OCI-LY3 (cell line): Measurements from ENCODE around the gene SEMA6A.

ENCODE experiments used
- H2AFZ ChIP-seq: fragments of 200-600, 300-600 bp; shearing (Covaris generic); 2 replicates; pipeline ENCODE4 v1.6.0; 2014; ENCODE audit warnings: antibody characterized with exemption, low read depth, low read length
- H3K27ac ChIP-seq: fragments of 200-600, 300-600 bp; sonication (generic); 2 replicates; pipeline ENCODE4 v1.5.1; 2014; ENCODE audit warnings: mild to moderate bottlenecking, low read length, moderate library complexity, mixed read lengths
- H3K27me3 ChIP-seq: fragments of 200-600, 300-600 bp; sonication (generic); 2 replicates; pipeline ENCODE4 v1.6.1; 2014; ENCODE audit warnings: low read depth, low read length, mixed read lengths
- H3K36me3 ChIP-seq: fragments of 200-600, 300-600 bp; sonication (generic); replicated peaks from 2 replicates; pipeline ENCODE3; 2014; ENCODE audit warnings: low read depth, low read length, mixed read lengths
- H3K4me1 ChIP-seq: fragments of 300-600, 200-600 bp; sonication (generic); 2 replicates; pipeline ENCODE4 v1.6.1; 2014; ENCODE audit warnings: low read length, mixed read lengths
- H3K4me2 ChIP-seq: fragments of 200-600, 300-600 bp; sonication (generic); 2 replicates; pipeline ENCODE4 v1.6.1; 2014; ENCODE audit warnings: low read length, mixed read lengths
- H3K4me3 ChIP-seq: fragments of 300-600, 200-600 bp; sonication (generic); 2 replicates; pipeline ENCODE4 v1.5.1; 2014; ENCODE audit warnings: antibody characterized with exemption, mild to moderate bottlenecking, low read length, moderate library complexity
- H3K79me2 ChIP-seq: fragments of 300-600, 200-600 bp; shearing (Covaris generic); 2 replicates; pipeline ENCODE4 v1.6.1; 2014; ENCODE audit warnings: mild to moderate bottlenecking, low read length, mixed read lengths
- H3K9ac ChIP-seq: fragments of 300-600, 200-600 bp; shearing (Covaris generic); 2 replicates; pipeline ENCODE4 v1.6.0; 2014; ENCODE audit warnings: mild to moderate bottlenecking, low read length, moderate library complexity
- H3K9me3 ChIP-seq: fragments of 200-600, 300-600 bp; shearing (Covaris generic); 2 replicates; pipeline ENCODE4 v1.6.1; 2014; ENCODE audit warnings: low read length, mixed read lengths; ENCODE audit not compliant: insufficient read depth
- H4K20me1 ChIP-seq: fragments of 200-600, 300-600 bp; sonication (generic); 2 replicates; pipeline ENCODE4 v1.6.1; 2016; ENCODE audit warnings: low read length, mixed read lengths; ENCODE audit not compliant: insufficient read depth
- EZH2phosphoT487 ChIP-seq: fragments of 200-600 bp; shearing (Covaris generic); IDR thresholded peaks from 2 replicates; pipeline ENCODE4 v1.6.1; 2018; ENCODE audit warnings: antibody characterized with exemption, mixed run types, low read depth
- TF ChIP-seq, protein P1 (sequence below): fragments of 200-600, 300-600 bp; sonication (generic); IDR thresholded peaks from 2 replicates; pipeline ENCODE4 v1.5.1; 2014; ENCODE audit warnings: antibody characterized with exemption, low read length, low read depth

SEMA6A gene

DNA sequence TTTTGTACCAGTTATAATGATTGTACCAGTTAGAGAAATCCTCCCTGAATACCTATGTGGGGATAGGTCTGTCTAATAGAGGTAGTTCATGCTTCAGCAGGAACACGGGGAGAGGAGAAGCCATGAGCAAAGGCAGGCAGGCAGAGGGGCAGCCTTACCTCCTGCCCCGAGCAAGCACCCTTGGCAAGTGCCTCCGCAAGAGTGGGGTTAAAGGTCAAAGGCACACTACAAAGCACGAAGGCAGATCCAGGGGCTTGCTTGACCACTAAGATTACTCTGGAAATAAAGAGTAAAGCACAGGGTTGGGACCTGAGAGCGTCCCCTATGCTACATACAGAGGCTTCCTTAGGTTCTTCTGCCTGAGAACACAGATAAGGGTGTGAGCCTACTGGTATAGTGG, 100.9 kb downstream of the SEMA6A start:
- Histone ChIP-seq H3K36me3 (peaks cover 19% of the 10 kb centered on the region), H2AFZ (no peak overlapping the region), H3K79me2 (no peaks in the 10 kb centered on the region), H3K27ac (no peak overlapping the region), H3K9me3 (peaks cover 8% of the 10 kb centered on the region; the same call in 1 of the 2 replicates), H4K20me1 (no peaks in the 10 kb centered on the region), H3K27me3 (no peaks in the 10 kb centered on the region), H3K4me3 (no peak overlapping the region), H3K9ac (no peak overlapping the region), H3K4me2 (no peak overlapping the region), H3K4me1 (peaks cover 16% of the 10 kb centered on the region)
- TF ChIP-seq EZH2phosphoT487: no peak
- TF ChIP-seq, protein P1, sequence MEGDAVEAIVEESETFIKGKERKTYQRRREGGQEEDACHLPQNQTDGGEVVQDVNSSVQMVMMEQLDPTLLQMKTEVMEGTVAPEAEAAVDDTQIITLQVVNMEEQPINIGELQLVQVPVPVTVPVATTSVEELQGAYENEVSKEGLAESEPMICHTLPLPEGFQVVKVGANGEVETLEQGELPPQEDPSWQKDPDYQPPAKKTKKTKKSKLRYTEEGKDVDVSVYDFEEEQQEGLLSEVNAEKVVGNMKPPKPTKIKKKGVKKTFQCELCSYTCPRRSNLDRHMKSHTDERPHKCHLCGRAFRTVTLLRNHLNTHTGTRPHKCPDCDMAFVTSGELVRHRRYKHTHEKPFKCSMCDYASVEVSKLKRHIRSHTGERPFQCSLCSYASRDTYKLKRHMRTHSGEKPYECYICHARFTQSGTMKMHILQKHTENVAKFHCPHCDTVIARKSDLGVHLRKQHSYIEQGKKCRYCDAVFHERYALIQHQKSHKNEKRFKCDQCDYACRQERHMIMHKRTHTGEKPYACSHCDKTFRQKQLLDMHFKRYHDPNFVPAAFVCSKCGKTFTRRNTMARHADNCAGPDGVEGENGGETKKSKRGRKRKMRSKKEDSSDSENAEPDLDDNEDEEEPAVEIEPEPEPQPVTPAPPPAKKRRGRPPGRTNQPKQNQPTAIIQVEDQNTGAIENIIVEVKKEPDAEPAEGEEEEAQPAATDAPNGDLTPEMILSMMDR: no peak

DNA sequence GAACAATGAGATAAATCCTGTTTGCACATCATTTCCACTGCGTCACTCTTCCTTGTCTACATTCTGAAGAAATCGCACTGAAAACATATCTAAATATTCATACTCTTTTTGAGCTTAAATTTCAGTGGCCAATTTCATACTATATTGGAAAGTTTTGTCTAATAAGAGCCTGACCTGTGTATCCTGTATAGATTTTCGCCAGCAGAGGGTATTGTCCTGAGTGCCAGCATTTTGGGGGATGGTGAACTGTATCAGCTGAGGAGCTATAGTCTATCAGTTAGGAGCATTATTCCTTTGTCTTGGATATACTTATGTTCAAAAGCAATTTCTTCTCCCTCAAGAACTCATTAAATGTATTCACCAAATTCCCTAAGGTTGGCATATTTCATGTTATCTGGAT, 102.3 kb downstream of the SEMA6A start:
- peaks cover 16% of the 10 kb centered on the region for H3K4me1 ChIP-seq
- H3K27ac ChIP-seq: no peak overlapping the region
- H3K4me2 ChIP-seq: no peak overlapping the region
- 0 out of 2 replicates have a peak, but pooled peaks cover 8% of the 10 kb centered on the region for H3K9me3 ChIP-seq
- TF ChIP-seq, protein P1: no peak
- TF ChIP-seq EZH2phosphoT487: no peak
- H4K20me1 ChIP-seq: no peaks in the 10 kb centered on the region
- no peak overlapping the region for H3K9ac ChIP-seq
- no peak overlapping the region for H3K4me3 ChIP-seq
- H3K36me3 ChIP-seq: peaks cover 11% of the 10 kb centered on the region
- H2AFZ ChIP-seq: no peak overlapping the region
- no peaks in the 10 kb centered on the region for H3K79me2 ChIP-seq
- no peaks in the 10 kb centered on the region for H3K27me3 ChIP-seq

GRCh38 chr5:116469631-116470030, 105.0 kb downstream of the SEMA6A start:
- Histone ChIP-seq H3K4me1 (no peaks in the 10 kb centered on the region), H3K4me2 (no peak overlapping the region), H4K20me1 (no peaks in the 10 kb centered on the region), H2AFZ (no peak overlapping the region), H3K9ac (no peak overlapping the region), H3K36me3 (no peaks in the 10 kb centered on the region), H3K27ac (no peak overlapping the region), H3K4me3 (no peak overlapping the region), H3K9me3 (no peaks in the 10 kb centered on the region), H3K27me3 (no peaks in the 10 kb centered on the region), H3K79me2 (no peaks in the 10 kb centered on the region)
- TF ChIP-seq EZH2phosphoT487: no peak
- TF ChIP-seq, protein P1: no peak

GRCh38 chr5:116468583-116468982, 106.0 kb downstream of the SEMA6A start:
- Histone ChIP-seq H3K9ac (no peak overlapping the region), H3K9me3 (no peaks in the 10 kb centered on the region), H3K4me3 (no peak overlapping the region), H4K20me1 (no peaks in the 10 kb centered on the region), H3K4me2 (no peak overlapping the region), H3K4me1 (no peaks in the 10 kb centered on the region), H3K36me3 (no peaks in the 10 kb centered on the region), H3K27me3 (no peaks in the 10 kb centered on the region), H3K79me2 (no peaks in the 10 kb centered on the region), H3K27ac (no peak overlapping the region), H2AFZ (no peak overlapping the region)
- TF ChIP-seq, protein P1: no peak
- TF ChIP-seq EZH2phosphoT487: no peak
